ENCODE measurements around the gene DNAJB14. TPM values are rescaled to one million over a fixed set of nuclear protein-coding genes. Genes with fewer than 3 reads are reported as not detected.

Gene DNAJB14
- total RNA-seq = 11.8 and 17.2 TPM in 2 replicates

GRCh38 chr4:99946356-99947189 is at the start of gene DNAJB14:
DNAJB14 (minus strand) TSS chr4:99946618; CDS start chr4:99946571, 47 bp downstream.

GRCh38 chr4:99949999-99950912 is 3.8 kb upstream of the DNAJB14 start, which contains the start of gene H2AZ1:
H2AZ1 (minus strand) TSS chr4:99950275; CDS start chr4:99950170, 105 bp downstream.

GRCh38 chr4:99894161-99894997 is 52.0 kb downstream of the DNAJB14 start, which contains the start of gene LAMTOR3:
LAMTOR3 (minus strand) TSS chr4:99894427; CDS start chr4:99893963, 464 bp downstream.

Other genes starting within 250 kb of the DNAJB14 start
- gene DAPP1, start 129.8 kb downstream of the DNAJB14 start, total RNA-seq = not detected in 2 replicates
- 23.5 and 24.2 TPM in 2 replicates for gene LAMTOR3, start 52.2 kb downstream of the DNAJB14 start, total RNA-seq
- gene H2AZ1, start 3.7 kb upstream of the DNAJB14 start, total RNA-seq = 934 and 957 TPM in 2 replicates
- gene DDIT4L, start 243.8 kb upstream of the DNAJB14 start, total RNA-seq = 1.0 and 1.3 TPM in 2 replicates